OCI-LY3 (cell line): Measurements from ENCODE around the gene EIPR1.

Experiments
- EZH2phosphoT487 ChIP-seq: fragments of 200-600 bp; shearing (Covaris generic); IDR thresholded peaks from 2 replicates; pipeline ENCODE4 v1.6.1; 2018; ENCODE audit warnings: antibody characterized with exemption, mixed run types, low read depth
- TF ChIP-seq, protein P1 (sequence below): fragments of 200-600, 300-600 bp; sonication (generic); IDR thresholded peaks from 2 replicates; pipeline ENCODE4 v1.5.1; 2014; ENCODE audit warnings: antibody characterized with exemption, low read length, low read depth

DNA sequence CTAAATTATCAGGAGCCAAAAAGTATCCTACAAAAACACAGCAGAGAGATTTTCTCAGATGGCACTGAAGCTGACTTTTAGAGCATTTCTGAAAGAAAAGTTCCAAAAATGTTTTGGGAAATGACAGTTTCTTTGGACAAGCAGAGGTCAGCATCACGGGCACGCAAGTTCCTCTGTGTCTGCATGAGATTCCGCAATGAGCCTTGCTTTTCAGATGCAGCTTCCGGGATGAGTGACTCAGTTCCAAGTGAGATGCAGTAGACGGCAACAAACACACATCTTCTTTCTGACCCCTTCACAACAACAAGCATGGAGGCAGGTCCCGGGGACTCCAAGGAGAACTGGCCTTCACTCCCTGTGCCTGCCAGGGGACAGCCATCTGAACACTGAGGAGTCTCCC is 76.6 kb downstream of the EIPR1 start:
- TF ChIP-seq, protein P1, sequence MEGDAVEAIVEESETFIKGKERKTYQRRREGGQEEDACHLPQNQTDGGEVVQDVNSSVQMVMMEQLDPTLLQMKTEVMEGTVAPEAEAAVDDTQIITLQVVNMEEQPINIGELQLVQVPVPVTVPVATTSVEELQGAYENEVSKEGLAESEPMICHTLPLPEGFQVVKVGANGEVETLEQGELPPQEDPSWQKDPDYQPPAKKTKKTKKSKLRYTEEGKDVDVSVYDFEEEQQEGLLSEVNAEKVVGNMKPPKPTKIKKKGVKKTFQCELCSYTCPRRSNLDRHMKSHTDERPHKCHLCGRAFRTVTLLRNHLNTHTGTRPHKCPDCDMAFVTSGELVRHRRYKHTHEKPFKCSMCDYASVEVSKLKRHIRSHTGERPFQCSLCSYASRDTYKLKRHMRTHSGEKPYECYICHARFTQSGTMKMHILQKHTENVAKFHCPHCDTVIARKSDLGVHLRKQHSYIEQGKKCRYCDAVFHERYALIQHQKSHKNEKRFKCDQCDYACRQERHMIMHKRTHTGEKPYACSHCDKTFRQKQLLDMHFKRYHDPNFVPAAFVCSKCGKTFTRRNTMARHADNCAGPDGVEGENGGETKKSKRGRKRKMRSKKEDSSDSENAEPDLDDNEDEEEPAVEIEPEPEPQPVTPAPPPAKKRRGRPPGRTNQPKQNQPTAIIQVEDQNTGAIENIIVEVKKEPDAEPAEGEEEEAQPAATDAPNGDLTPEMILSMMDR: no peak
- TF ChIP-seq EZH2phosphoT487: no peak
